Epithelial cell of esophagus (primary cell): ENCODE data around the gene TLE4.
"Not testable (repeated sequence)": the region's sequence is repeated elsewhere in the genome, so short reads cannot be mapped to it uniquely, and the experiment has no call there.

Experiments used
- DNase-seq: peaks from one replicate; pipeline ENCODE4 v3.0.0; 2010; ENCODE audit warnings: low read depth
- H3K4me3 ChIP-seq: 2 replicates; pipeline ENCODE4 v1.5.1; 2011; ENCODE audit warnings: mild to moderate bottlenecking, low read length, control low read depth
- TF ChIP-seq, protein P1 (sequence below): IDR thresholded peaks from 2 replicates; pipeline ENCODE4 v1.5.1; 2011; ENCODE audit warnings: low read depth, mild to moderate bottlenecking, low read length, control low read depth, inconsistent platforms; ENCODE audit not compliant: insufficient read depth; ENCODE audit errors: missing control alignments

The TLE4 gene

DNA sequence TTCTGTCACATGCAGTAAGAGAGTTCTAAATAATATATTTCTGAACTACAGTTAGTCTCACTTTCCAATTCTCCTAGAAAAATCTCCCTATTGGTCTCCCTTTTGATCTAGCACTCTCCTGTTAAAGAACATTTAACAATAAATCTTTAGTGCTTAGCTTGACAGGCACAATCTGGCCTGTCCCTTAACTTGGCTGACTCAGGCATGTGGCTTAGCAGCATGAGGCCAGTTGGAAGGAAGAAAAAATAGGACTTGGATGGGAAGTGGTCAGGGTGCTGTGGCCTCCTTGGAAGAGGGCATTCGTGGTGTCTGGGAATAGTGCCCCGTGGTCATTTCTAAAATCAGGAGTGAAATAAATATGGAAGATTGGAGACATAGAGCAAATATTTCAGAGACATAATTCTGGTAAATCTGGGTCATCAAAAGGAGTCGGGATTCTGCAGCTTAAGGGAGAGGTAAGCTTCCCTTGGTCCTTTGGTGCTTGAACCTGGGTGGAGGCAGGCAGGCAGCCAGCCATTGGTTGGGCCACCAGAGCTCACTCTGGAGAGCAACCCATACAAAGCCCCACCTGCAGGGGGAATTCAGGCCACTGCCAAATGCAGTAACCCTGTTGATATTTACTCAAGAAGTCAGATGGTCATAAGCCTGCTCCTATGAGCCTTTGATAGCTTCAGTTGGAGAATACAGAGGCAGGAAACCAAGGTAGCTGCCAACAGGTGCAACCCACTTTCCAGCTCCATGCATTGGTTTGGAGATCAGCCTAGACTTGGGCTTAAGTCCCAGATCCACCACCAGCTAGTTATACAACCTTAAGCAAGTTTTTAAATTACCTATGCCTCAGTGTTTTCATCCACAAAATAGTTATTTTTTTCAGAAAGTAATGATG lies 28.8 kb upstream of the TLE4 start:
- no peak for DNase-seq
- no peak overlapping the region for H3K4me3 ChIP-seq
- TF ChIP-seq, protein P1, sequence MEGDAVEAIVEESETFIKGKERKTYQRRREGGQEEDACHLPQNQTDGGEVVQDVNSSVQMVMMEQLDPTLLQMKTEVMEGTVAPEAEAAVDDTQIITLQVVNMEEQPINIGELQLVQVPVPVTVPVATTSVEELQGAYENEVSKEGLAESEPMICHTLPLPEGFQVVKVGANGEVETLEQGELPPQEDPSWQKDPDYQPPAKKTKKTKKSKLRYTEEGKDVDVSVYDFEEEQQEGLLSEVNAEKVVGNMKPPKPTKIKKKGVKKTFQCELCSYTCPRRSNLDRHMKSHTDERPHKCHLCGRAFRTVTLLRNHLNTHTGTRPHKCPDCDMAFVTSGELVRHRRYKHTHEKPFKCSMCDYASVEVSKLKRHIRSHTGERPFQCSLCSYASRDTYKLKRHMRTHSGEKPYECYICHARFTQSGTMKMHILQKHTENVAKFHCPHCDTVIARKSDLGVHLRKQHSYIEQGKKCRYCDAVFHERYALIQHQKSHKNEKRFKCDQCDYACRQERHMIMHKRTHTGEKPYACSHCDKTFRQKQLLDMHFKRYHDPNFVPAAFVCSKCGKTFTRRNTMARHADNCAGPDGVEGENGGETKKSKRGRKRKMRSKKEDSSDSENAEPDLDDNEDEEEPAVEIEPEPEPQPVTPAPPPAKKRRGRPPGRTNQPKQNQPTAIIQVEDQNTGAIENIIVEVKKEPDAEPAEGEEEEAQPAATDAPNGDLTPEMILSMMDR = no peak

DNA sequence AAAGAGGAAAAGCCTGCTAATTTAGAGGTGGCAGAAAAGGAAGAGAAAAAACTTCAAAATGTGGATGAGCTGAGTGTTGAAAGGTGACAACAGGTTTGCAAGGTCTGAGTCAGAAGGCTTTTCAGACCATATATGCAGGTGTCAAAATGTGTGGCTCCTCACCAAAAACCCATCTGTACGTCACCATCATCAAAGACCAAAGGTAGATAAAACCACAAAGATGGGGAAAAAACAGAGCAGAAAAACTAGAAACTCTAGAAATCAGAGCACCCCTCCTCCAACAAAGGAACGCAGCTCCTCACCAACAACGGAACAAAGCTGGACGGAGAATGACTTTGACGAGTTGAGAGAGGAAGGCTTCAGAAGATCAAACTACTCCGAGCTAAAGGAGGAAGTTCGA lies 27.4 kb upstream of the TLE4 start:
- H3K4me3 ChIP-seq, DNase-seq: not testable (repeated sequence)

DNA sequence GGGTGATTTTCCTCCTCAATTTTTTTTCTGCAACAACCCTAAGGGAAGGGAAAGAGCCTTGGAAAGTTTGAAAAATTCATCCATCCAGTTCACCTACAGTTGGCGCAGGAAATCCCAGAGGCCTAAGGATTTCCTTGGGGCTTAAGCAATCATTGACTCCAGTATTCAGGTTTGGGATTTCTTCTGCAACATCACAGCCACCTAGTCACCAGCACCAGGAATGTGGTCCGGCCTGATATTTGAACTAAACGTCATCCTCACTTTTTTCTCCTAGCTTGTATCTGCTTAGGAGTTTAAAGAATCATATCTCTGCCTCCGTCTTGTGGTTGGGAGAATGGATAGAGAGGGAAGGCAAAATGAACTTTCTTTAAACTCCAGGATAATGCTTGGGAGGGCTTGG lies 20.2 kb upstream of the TLE4 start:
- DNase-seq = peak; percentile 87
- TF ChIP-seq, protein P1 = no peak
- H3K4me3 ChIP-seq = no peak overlapping the region

DNA sequence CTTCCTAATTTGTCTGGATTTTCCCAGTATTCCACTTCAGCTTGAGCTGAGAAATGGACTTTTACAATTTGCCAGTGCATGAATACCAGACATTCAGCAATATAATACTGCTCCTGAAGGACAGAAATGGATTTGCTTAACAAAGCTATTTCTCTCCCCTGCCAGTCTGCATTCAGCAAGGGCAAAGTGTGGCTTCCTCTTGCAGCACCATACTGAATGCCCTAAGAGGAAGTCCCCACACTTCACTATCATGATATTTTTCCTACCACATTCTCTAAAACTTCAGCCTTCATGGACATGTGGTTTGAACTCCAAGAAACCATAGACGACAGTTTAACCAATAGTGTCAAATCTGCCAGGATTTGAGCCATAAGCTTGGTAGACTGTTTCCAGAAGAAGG lies 19.8 kb upstream of the TLE4 start:
- no peak for DNase-seq
- no peak overlapping the region for H3K4me3 ChIP-seq
- TF ChIP-seq, protein P1 = no peak

DNA sequence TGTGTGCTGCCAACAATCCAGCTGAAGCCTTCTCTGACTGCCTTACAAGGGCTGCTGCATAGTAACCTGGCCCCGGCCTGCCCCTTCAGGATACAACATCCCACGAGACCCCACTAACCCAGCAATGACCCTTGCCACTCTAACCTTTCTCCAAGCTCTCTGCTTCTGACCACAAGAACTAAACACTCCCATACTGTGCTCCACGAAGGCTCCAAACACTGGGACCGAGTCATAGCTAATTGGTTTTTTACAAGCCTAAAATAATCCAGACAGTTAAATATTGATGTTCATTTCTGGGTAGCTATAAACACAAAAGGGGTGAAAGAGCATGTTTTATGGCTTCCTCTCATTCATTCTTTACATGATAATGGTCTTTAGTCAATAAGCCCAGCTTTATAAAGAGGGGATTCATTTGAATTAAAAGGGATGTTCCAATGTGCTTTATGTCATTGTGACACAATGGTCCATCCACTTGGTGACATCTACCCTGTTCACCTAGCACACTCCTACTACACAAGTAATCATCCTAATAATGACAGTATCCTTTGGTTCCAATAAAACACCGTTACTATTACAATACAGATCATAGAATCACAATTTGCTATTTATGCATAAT lies 16.2 kb upstream of the TLE4 start:
- no peak overlapping the region for H3K4me3 ChIP-seq
- TF ChIP-seq, protein P1 = no peak
- DNase-seq = no peak

DNA sequence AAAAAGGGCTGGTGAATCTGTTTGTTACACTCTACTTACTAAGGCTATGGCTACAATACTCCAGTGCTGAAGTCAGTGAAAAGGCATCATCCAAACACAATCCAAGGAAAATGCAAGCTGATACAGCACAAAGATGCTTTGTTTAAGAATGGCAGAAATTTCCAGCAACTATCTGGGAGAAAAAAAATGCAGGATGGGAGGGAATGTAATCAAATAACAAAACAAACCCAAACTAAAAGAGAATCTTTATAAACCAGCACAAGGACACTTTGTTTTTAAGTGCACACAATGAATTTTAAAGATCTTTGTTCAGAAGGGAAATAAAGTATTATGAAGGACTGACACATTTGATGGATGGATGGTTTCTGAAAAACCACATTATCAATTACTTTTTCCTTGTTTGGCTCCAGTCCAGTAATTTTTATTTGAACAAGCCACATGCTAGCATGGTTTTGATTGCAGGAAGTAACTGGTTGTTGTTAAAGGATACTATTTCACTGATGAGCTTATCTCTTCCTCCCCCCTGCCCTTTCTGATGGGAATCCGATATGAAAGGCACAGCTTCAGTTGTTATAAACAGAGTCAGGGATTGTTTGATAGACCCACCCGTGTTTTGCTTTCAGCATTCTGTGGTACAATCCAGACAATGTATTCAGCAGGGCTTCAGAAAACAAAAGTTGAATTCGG lies 12.1 kb upstream of the TLE4 start:
- DNase-seq = no peak
- TF ChIP-seq, protein P1 = no peak
- H3K4me3 ChIP-seq = no peak overlapping the region

DNA sequence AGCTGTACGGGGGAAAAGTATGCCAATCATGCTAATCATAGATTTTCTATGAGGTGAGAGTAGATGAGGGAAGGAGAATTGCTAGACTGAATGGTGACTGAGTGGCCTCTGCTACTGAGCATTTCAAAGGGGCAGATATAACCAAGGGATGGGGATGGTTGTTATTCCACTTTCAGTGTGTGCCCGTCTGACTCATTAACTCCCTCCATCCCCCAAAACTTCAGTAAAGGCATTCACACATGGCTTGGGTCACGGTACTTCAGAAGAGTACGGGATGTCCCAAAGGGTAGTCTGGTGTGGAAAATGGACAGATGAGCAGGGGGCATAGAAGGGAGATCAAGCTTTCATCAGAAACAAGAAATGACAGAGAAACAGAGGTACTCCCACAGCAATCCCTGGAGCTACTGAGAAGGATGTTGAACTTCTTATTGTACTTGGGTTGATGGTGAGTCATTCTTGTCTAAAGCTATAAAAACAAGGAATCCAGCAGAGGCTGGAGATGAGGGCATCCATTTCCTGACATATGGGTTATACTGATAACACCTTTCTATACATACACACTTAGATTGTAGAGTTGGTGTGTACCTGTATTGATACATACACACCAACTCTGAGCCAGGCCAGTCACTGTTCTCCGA lies 8.9 kb upstream of the TLE4 start:
- TF ChIP-seq, protein P1 = no peak
- H3K4me3 ChIP-seq = no peak overlapping the region
- no peak for DNase-seq
